OCI-LY1 (cell line): ENCODE results near the gene USP10.

ENCODE experiments used
- EZH2 ChIP-seq: fragments of 200-600 bp; sonication (generic), shearing (Covaris generic); IDR thresholded peaks from 2 replicates; pipeline ENCODE4 v1.8.0; 2017; ENCODE audit warnings: borderline replicate concordance, mixed run types, mild to moderate bottlenecking, antibody characterized with exemption, low read length, moderate library complexity, mixed read lengths
- TF ChIP-seq, protein P1 (sequence below): fragments of 200-600 bp; sonication (generic), shearing (Covaris generic); IDR thresholded peaks from 2 replicates; pipeline ENCODE4 v1.5.1; 2017; ENCODE audit warnings: mild to moderate bottlenecking, antibody characterized with exemption, low read length, moderate library complexity, mixed read lengths

DNA sequence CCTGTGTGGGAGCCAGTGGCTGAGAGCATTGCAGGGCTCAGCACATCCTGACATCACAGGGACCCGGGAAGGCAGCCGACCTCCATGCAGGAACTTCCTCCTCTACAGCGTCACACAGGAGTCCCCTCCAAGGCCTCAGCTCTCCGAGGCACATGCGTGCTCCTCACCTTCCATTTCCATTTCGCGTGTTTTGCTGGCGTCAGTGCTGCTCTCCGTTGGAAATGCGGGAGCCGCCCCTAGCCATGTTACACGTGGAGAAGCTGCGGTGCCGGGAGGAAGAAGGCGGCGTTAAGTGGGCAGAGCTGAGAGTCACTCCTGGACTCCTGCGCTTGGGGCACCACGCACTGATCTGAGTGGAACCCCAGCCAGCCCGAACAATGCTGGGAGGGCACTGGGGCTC, 94.8 kb downstream of the USP10 start:
- TF ChIP-seq, protein P1, sequence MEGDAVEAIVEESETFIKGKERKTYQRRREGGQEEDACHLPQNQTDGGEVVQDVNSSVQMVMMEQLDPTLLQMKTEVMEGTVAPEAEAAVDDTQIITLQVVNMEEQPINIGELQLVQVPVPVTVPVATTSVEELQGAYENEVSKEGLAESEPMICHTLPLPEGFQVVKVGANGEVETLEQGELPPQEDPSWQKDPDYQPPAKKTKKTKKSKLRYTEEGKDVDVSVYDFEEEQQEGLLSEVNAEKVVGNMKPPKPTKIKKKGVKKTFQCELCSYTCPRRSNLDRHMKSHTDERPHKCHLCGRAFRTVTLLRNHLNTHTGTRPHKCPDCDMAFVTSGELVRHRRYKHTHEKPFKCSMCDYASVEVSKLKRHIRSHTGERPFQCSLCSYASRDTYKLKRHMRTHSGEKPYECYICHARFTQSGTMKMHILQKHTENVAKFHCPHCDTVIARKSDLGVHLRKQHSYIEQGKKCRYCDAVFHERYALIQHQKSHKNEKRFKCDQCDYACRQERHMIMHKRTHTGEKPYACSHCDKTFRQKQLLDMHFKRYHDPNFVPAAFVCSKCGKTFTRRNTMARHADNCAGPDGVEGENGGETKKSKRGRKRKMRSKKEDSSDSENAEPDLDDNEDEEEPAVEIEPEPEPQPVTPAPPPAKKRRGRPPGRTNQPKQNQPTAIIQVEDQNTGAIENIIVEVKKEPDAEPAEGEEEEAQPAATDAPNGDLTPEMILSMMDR, result no peak
- TF ChIP-seq EZH2, result no peak
